IMR-90 (cell line): ENCODE results near the gene ETFA. TPM values are rescaled to one million over a fixed set of nuclear protein-coding genes. Genes with fewer than 3 reads are reported as not detected.

Experiments used
- ATAC-seq: fragments of 200-7000 bp; cut with Tn5 transposase; 2 replicates; pipeline ENCODE4 v1.9.1; 2020; ENCODE audit warnings: low read depth, mild to moderate bottlenecking, moderate library complexity
- BruUV-seq: library from RNA; stranded (reverse); fragments of 400-500 nt; replicated peaks from 2 replicates; lab custom pipeline; 2021; lab: Mats Ljungman, UMichigan
- CTCF ChIA-PET: fragments of 300-600 bp; formaldehyde crosslinking; extraction: SDS; loops from one replicate; lab custom pipeline; 2021; ENCODE audit warnings: antibody characterized with exemption; lab: Yijun Ruan, JAX
- POLR2A ChIA-PET: fragments of 300-600 bp; sonication (Branson Sonifier 250); formaldehyde crosslinking; loops from one replicate; lab custom pipeline; 2022; ENCODE audit warnings: antibody characterized with exemption; ENCODE audit not compliant: unreplicated experiment; lab: Charles Lee
- DNase-seq: peaks from one replicate; pipeline ENCODE4 v3.0.0; 2013
- H2AFZ ChIP-seq: replicated peaks from 2 replicates; pipeline ENCODE3; 2013; ENCODE audit warnings: low read length, mild to moderate bottlenecking; ENCODE audit not compliant: poor library complexity
- H2AK5ac ChIP-seq: 2 replicates; pipeline ENCODE4 v1.6.1; 2013; ENCODE audit warnings: low read depth, low read length, inconsistent platforms
- H2AK9ac ChIP-seq: replicated peaks from 2 replicates; pipeline ENCODE3; 2013; ENCODE audit warnings: mild to moderate bottlenecking, low read depth, low read length, moderate library complexity; ENCODE audit not compliant: poor library complexity
- H2BK120ac ChIP-seq: 2 replicates; pipeline ENCODE4 v1.6.1; 2013; ENCODE audit warnings: low read depth, low read length, inconsistent platforms
- H2BK15ac ChIP-seq: 3 replicates; pipeline ENCODE4 v1.6.1; 2013; ENCODE audit warnings: low read depth, low read length, inconsistent platforms
- H2BK20ac ChIP-seq: 2 replicates; pipeline ENCODE4 v1.6.1; 2013; ENCODE audit warnings: low read depth, mild to moderate bottlenecking, inconsistent platforms, low read length, moderate library complexity
- H2BK5ac ChIP-seq: 2 replicates; pipeline ENCODE4 v1.6.1; 2013; ENCODE audit warnings: mild to moderate bottlenecking, low read depth, low read length, inconsistent platforms; ENCODE audit not compliant: poor library complexity, severe bottlenecking
- H3K14ac ChIP-seq: replicated peaks from 2 replicates; pipeline ENCODE4 v1.6.1; 2013; ENCODE audit warnings: low read depth, low read length, inconsistent platforms
- H3K18ac ChIP-seq: 2 replicates; pipeline ENCODE4 v1.6.1; 2013; ENCODE audit warnings: low read depth, low read length, control low read depth
- H3K23ac ChIP-seq: 2 replicates; pipeline ENCODE4 v1.6.1; 2013; ENCODE audit warnings: low read depth, low read length, inconsistent platforms
- H3K27ac ChIP-seq: 2 replicates; pipeline ENCODE4 v1.5.1; 2013; ENCODE audit warnings: mild to moderate bottlenecking, control low read depth, low read length; ENCODE audit not compliant: insufficient read depth
- H3K27me3 ChIP-seq: 2 replicates; pipeline ENCODE4 v1.6.1; 2013; ENCODE audit warnings: low read length; ENCODE audit not compliant: control insufficient read depth, insufficient read depth
- H3K36me3 ChIP-seq: 2 replicates; pipeline ENCODE4 v1.6.1; 2013; ENCODE audit warnings: low read length, mixed read lengths; ENCODE audit not compliant: control insufficient read depth, insufficient read depth
- H3K4ac ChIP-seq: 2 replicates; pipeline ENCODE4 v1.6.1; 2013; ENCODE audit warnings: low read depth, low read length, inconsistent platforms
- H3K4me1 ChIP-seq: 2 replicates; pipeline ENCODE4 v1.6.1; 2013; ENCODE audit warnings: low read length, mixed read lengths; ENCODE audit not compliant: control insufficient read depth, insufficient read depth
- H3K4me2 ChIP-seq: 2 replicates; pipeline ENCODE4 v1.6.1; 2013; ENCODE audit warnings: low read depth, mild to moderate bottlenecking, control low read depth, low read length, moderate library complexity
- H3K4me3 ChIP-seq: 2 replicates; pipeline ENCODE4 v1.5.1; 2013; ENCODE audit warnings: low read depth, mild to moderate bottlenecking, control low read depth, low read length, moderate library complexity; ENCODE audit not compliant: insufficient read depth
- H3K56ac ChIP-seq: 2 replicates; pipeline ENCODE4 v1.6.1; 2013; ENCODE audit warnings: low read length, inconsistent platforms; ENCODE audit not compliant: insufficient read depth; ENCODE audit errors: extremely low read depth
- H3K79me1 ChIP-seq, 2 experiments: 2 replicates each; pipeline ENCODE4 v1.6.1; 2013; ENCODE audit warnings: low read length in 2 of 2, inconsistent platforms in 1 of 2, low read depth in 1 of 2
- H3K9ac ChIP-seq: 2 replicates; pipeline ENCODE4 v1.6.1; 2013; ENCODE audit warnings: low read depth, low read length, control low read depth
- H3K9me1 ChIP-seq: 2 replicates; pipeline ENCODE4 v1.6.1; 2013; ENCODE audit warnings: low read length, inconsistent platforms; ENCODE audit not compliant: insufficient read depth
- H3K9me3 ChIP-seq: 2 replicates; pipeline ENCODE4 v1.6.1; 2013; ENCODE audit warnings: low read length; ENCODE audit not compliant: control insufficient read depth, insufficient read depth
- H4K20me1 ChIP-seq: 2 replicates; pipeline ENCODE4 v1.6.1; 2013; ENCODE audit warnings: low read length, inconsistent platforms; ENCODE audit not compliant: insufficient read depth
- H4K5ac ChIP-seq: 2 replicates; pipeline ENCODE4 v1.6.1; 2013; ENCODE audit warnings: mild to moderate bottlenecking, low read depth, low read length, control low read depth
- H4K8ac ChIP-seq, 2 experiments: 2 replicates each; pipeline ENCODE4 v1.6.1; 2013; ENCODE audit warnings: low read depth in 2 of 2, low read length in 2 of 2, control low read depth in 1 of 2, inconsistent platforms in 1 of 2
- H4K91ac ChIP-seq: 2 replicates; pipeline ENCODE4 v1.6.1; 2013; ENCODE audit warnings: low read depth, low read length, inconsistent platforms; ENCODE audit not compliant: insufficient read depth
- CEBPB ChIP-seq: IDR thresholded peaks from 2 replicates; pipeline ENCODE4 v1.6.1; 2012; ENCODE audit warnings: low read depth, low read length, improper control_type of control experiment
- MXI1 ChIP-seq: IDR thresholded peaks from 2 replicates; pipeline ENCODE4 v1.6.1; 2012; ENCODE audit warnings: low read depth, mild to moderate bottlenecking, low read length, moderate library complexity, borderline replicate concordance
- WGBS, 2 experiments: methylation state at CpG; one replicate each; pipeline versions ENCODE4 v1.1.5 to v1.1.7; 2013; ENCODE audit warnings: missing lambda C conversion rate in 2 of 2; ENCODE audit not compliant: insufficient read length in 1 of 2; ENCODE audit errors: extremely low coverage in 2 of 2; 5-methylcytosine and 5-hydroxymethylcytosine counted together
- dilution Hi-C: fragments of 300-500 bp; cut with HindIII; formaldehyde crosslinking; loops from one replicate; pipeline ENCODE4 v1.14.3; 2018; ENCODE audit warnings: low sequenced_read_pairs; ENCODE audit not compliant: unreplicated experiment
- in situ Hi-C: fragments of 300-500 bp; cut with MboI; formaldehyde crosslinking; loops from 3 replicates; pipeline ENCODE4 v1.14.3; 2019; ENCODE audit warnings: low sequenced_read_pairs, inconsistent platforms, mixed read lengths
- intact Hi-C: fragments of 100-400 bp; cut with micrococcal nuclease; formaldehyde crosslinking; loops from 2 replicates; pipeline ENCODE4 v1.10.0; 2022
- polyA plus RNA-seq, 3 experiments: library from polyadenylated mRNA; depleted of rRNA; stranded (reverse); fragments of >200 nt; gene quantifications; 2 replicates each; pipeline ENCODE4 v1.2.3, GENCODE V29; 2012; ENCODE audit warnings: low replicate concordance in 1 of 3
- total RNA-seq: library from RNA; depleted of rRNA; stranded (reverse); fragments of >200 nt; gene quantifications from 2 replicates; pipeline ENCODE4 v1.2.3, GENCODE V29; 2012

Gene ETFA
- total and polyA plus RNA-seq, 2 of the 4 experiments (the other 2 are of a cell fraction) = 115 to 172 TPM

DNA sequence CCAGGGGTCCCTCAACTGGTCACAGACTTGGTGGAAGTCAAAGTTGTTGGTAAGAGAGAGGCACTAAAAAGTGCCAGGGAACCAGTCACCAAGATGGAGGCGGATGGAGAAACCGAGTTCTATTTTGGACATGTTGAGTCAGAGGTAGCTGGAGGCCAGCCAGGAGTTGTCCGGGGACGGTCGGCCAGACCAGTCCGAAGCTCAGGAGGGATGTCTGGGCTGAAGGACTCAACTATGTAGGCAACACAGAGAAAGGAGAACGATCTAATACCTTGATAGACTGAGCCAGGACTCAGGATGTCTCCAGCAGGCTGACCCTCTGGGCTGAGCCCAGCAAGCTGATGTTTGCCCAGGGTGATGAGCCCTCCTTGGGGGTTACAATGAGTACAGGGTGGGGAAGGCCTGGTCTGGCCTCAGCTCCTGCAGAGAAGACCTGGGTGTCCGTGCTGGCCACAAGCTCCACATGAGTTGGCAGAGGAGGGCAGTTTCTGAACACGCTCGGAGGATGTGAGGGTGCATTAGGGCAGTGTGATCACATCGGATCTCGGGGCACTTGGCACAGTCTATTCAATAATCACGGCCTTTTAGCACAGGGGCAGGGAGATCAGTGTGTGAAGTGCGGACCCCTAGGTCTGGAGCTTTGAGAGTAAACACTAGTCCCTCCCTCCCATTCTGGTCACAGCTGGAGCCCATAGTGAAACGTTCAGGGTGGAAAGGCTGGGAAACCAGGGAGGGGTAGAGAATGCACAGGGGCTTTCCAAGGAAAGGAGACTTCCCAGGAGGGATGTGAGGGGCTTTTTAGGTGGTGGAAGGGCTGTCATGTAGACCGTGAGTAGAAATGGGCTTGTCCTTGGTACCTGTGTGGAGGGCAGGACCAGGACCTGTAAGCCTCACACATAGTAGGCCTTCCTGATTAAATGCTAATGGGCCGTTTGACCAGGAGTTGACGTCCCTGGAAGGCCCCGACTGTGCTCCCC, 111.9 kb downstream of the ETFA start:
- H4K8ac ChIP-seq = peak overlapping the region in 1 of 2 experiments; percentile 89; a peak in 1 of 4 replicates
- no peak overlapping the region for H3K23ac ChIP-seq
- H3K79me1 ChIP-seq = 0 out of 4 replicates have a peak, but pooled peaks cover 0 to 4% of the 10 kb centered on the region in 2 experiments
- ChIA-PET POLR2A (no interaction called here), CTCF (no interaction called here)
- no TSS peak for BruUV-seq
- H2BK5ac ChIP-seq = peak overlapping the region; percentile 64
- no peaks in the 10 kb centered on the region for H3K9me3 ChIP-seq
- no peak for TF ChIP-seq MXI1
- TF ChIP-seq CEBPB = 0 out of 2 replicates have a peak, but pooled peaks have one; percentile 25
- H3K4me3 ChIP-seq = no peak overlapping the region
- 76% methylated on average over 10 of the region's 19 CpGs; no CpG with 5 or more reads in 1 of the 2 experiments for WGBS, 2 experiments
- H3K27me3 ChIP-seq = no peaks in the 10 kb centered on the region
- no peak overlapping the region for H3K27ac ChIP-seq
- peaks cover 10% of the 10 kb centered on the region for H4K20me1 ChIP-seq
- in situ Hi-C loops = loop anchor here (5.0 to 10.0 kb wide), 2 partner anchors 133 to 665 kb away; no protein-coding TSS in a partner anchor
- peak overlapping the region; percentile 64; the same call in 1 of the 2 replicates for H2AK5ac ChIP-seq
- peak overlapping the region; percentile 67 for H2AFZ ChIP-seq
- H3K4ac ChIP-seq = peak overlapping the region; percentile 83
- H3K9me1 ChIP-seq = peaks cover 29% of the 10 kb centered on the region
- ATAC-seq = no peak; the same call in 1 of the 2 replicates
- intact Hi-C loops = no loop called here
- 0 out of 2 replicates have a peak overlapping the region, but pooled peaks have one; percentile 53 for H2BK20ac ChIP-seq
- dilution Hi-C loops = no loop called here
- H3K4me1 ChIP-seq = peaks cover 25% of the 10 kb centered on the region
- peak overlapping the region; percentile 72; the same call in 1 of the 2 replicates for H3K18ac ChIP-seq
- H2AK9ac ChIP-seq = no peak overlapping the region
- H2BK120ac ChIP-seq = peak overlapping the region; percentile 78
- H2BK15ac ChIP-seq = peak overlapping the region; percentile 51; the same call in 1 of the 3 replicates
- no peak overlapping the region for H3K9ac ChIP-seq
- H3K14ac ChIP-seq = peak overlapping the region; percentile 74
- no peak overlapping the region for H3K56ac ChIP-seq
- peak overlapping the region; percentile 50; the same call in 1 of the 2 replicates for H4K5ac ChIP-seq
- DNase-seq = peak; percentile 79
- H3K36me3 ChIP-seq = no peaks in the 10 kb centered on the region
- peak overlapping the region; percentile 44 for H4K91ac ChIP-seq
- no peak overlapping the region for H3K4me2 ChIP-seq
